Measurements from ENCODE around the gene MIA. TPM values are rescaled to one million over a fixed set of nuclear protein-coding genes. Genes with fewer than 3 reads are reported as not detected.

Gene MIA
- total and polyA plus RNA-seq, 7 donors, result 0.38 to 1.3 (median 0.77) TPM; not detected in 4

DNA sequence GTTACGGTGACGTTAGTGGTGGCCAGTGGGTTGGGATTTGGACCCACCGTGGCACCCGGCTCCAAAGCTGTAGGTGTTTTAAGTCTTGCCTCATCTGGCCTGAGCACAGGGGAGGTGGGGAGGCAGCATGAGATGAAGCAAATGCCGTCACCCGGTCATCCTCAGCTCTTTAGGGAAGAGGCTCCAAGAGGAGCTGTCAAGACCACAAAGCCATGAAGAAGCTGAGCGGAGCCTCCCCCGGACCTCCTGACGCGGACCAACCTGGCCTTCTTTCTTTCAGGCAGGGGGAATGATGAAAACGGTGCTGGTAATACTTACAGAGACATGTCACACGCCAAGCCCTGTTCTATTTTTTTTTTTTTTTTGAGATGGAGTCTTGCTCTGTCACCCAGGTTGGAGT is 32.4 kb upstream of the MIA start:
- Histone ChIP-seq H3K4me3 (no peak overlapping the region), H3K4me1 (peaks cover 6% of the 10 kb centered on the region), H3K9me3 (no peaks in the 10 kb centered on the region), H3K36me3 (ENCODE audit: insufficient read depth in 1 of 2, low read depth in 1 of 2) (peaks cover 0 to 53% of the 10 kb centered on the region in 2 donors), H3K27me3 (ENCODE audit: insufficient read depth in 3 of 3, low read length in 2 of 3) (no peaks in the 10 kb centered on the region), H3K27ac (no peak overlapping the region)
- intact Hi-C loops (cut with DNase I), result no loop called here
- DNase-seq, result no peak
- ATAC-seq, result no peak
- WGBS, 3 donors, result 86 to 90% (median 86%) methylated on average over 12 of the region's 12 CpGs
- TF ChIP-seq, protein P1, sequence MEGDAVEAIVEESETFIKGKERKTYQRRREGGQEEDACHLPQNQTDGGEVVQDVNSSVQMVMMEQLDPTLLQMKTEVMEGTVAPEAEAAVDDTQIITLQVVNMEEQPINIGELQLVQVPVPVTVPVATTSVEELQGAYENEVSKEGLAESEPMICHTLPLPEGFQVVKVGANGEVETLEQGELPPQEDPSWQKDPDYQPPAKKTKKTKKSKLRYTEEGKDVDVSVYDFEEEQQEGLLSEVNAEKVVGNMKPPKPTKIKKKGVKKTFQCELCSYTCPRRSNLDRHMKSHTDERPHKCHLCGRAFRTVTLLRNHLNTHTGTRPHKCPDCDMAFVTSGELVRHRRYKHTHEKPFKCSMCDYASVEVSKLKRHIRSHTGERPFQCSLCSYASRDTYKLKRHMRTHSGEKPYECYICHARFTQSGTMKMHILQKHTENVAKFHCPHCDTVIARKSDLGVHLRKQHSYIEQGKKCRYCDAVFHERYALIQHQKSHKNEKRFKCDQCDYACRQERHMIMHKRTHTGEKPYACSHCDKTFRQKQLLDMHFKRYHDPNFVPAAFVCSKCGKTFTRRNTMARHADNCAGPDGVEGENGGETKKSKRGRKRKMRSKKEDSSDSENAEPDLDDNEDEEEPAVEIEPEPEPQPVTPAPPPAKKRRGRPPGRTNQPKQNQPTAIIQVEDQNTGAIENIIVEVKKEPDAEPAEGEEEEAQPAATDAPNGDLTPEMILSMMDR (IDR thresholded peaks at IDR 0.05), result no peak

DNA sequence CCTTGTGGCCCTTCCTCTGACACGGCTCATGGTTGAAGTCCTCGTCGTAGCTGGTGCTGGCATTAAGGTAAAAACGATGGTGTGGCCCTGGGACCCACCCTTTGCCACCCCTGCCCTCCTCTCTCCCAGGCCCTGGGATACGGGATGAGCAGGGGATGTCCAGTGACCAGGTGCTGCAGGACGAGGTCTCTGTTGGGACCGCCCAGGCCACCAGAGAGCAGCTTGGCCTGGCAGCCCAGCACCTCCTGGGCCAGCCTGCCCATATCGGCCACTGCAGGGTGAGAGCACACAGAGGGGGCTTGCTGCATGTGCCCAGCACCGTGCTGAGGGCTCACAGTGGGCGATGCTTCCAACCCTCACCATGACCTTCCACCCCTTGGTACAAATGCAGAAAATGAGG is 31.4 kb upstream of the MIA start:
- no peak for DNase-seq
- Histone ChIP-seq H3K27ac (no peak overlapping the region), H3K9me3 (no peaks in the 10 kb centered on the region), H3K27me3 (ENCODE audit: insufficient read depth in 3 of 3, low read length in 2 of 3) (no peaks in the 10 kb centered on the region), H3K4me1 (peaks cover 10% of the 10 kb centered on the region), H3K4me3 (no peak overlapping the region), H3K36me3 (ENCODE audit: insufficient read depth in 1 of 2, low read depth in 1 of 2) (peaks cover 0 to 42% of the 10 kb centered on the region in 2 donors)
- WGBS, 3 donors, result 89 to 95% (median 89%) methylated on average over 10 of the region's 10 CpGs
- no peak for ATAC-seq
- intact Hi-C loops (cut with DNase I), result no loop called here
- TF ChIP-seq, protein P1 (IDR thresholded peaks at IDR 0.05), result no peak

- no peak overlapping the region for H3K4me3 ChIP-seq
- DNase-seq, result no peak
- intact Hi-C loops (cut with DNase I), result no loop called here
- H3K4me1 ChIP-seq, result peaks cover 10% of the 10 kb centered on the region
- TF ChIP-seq, protein P1 (IDR thresholded peaks at IDR 0.05), result peak; percentile 14
- H3K36me3 ChIP-seq (ENCODE audit: insufficient read depth in 1 of 2, low read depth in 1 of 2), result peaks cover 0 to 34% of the 10 kb centered on the region in 2 donors
- H3K9me3 ChIP-seq, result no peaks in the 10 kb centered on the region
- WGBS, 3 donors, result 67 to 78% (median 73%) methylated on average over 17 of the region's 17 CpGs
- peak overlapping the region; percentile 10 for H3K27ac ChIP-seq
- no peaks in the 10 kb centered on the region for H3K27me3 ChIP-seq (ENCODE audit: insufficient read depth in 3 of 3, low read length in 2 of 3)
- no peak for ATAC-seq
Observed at GRCh38 chr19:40744554-40745401, 30.5 kb upstream of the MIA start.

- no peak for ATAC-seq
- H3K27ac ChIP-seq, result peak overlapping the region; percentile 10
- WGBS, 3 donors, result 72 to 78% (median 76%) methylated on average over 7 of the region's 7 CpGs
Observed at GRCh38 chr19:40745402-40745780, 29.9 kb upstream of the MIA start.

More at GRCh38 chr19:40745402-40745780, 29.9 kb upstream of the MIA start:
- TF ChIP-seq, protein P1 (IDR thresholded peaks at IDR 0.05), result no peak
- no peak for DNase-seq
- intact Hi-C loops (cut with DNase I), result no loop called here
- Histone ChIP-seq H3K4me3 (no peak overlapping the region), H3K27me3 (ENCODE audit: insufficient read depth in 3 of 3, low read length in 2 of 3) (no peaks in the 10 kb centered on the region), H3K36me3 (ENCODE audit: insufficient read depth in 1 of 2, low read depth in 1 of 2) (peaks cover 0 to 28% of the 10 kb centered on the region in 2 donors), H3K9me3 (no peaks in the 10 kb centered on the region), H3K4me1 (peaks cover 10% of the 10 kb centered on the region)

Data from psoas muscle (tissue), 8 donors.